IMR-90 (cell line): Measurements from ENCODE around the gene PSENEN. TPM values are rescaled to one million over a fixed set of nuclear protein-coding genes. Genes with fewer than 3 reads are reported as not detected.

Experiments
- ATAC-seq: fragments of 200-7000 bp; cut with Tn5 transposase; 2 replicates; pipeline ENCODE4 v1.9.1; 2020; ENCODE audit warnings: low read depth, mild to moderate bottlenecking, moderate library complexity
- BruUV-seq: library from RNA; stranded (reverse); fragments of 400-500 nt; replicated peaks from 2 replicates; lab custom pipeline; 2021; lab: Mats Ljungman, UMichigan
- CTCF ChIA-PET: fragments of 300-600 bp; formaldehyde crosslinking; extraction: SDS; loops from one replicate; lab custom pipeline; 2021; ENCODE audit warnings: antibody characterized with exemption; lab: Yijun Ruan, JAX
- POLR2A ChIA-PET: fragments of 300-600 bp; sonication (Branson Sonifier 250); formaldehyde crosslinking; loops from one replicate; lab custom pipeline; 2022; ENCODE audit warnings: antibody characterized with exemption; ENCODE audit not compliant: unreplicated experiment; lab: Charles Lee
- DNase-seq: peaks from one replicate; pipeline ENCODE4 v3.0.0; 2013
- H2AFZ ChIP-seq: replicated peaks from 2 replicates; pipeline ENCODE3; 2013; ENCODE audit warnings: low read length, mild to moderate bottlenecking; ENCODE audit not compliant: poor library complexity
- H2AK5ac ChIP-seq: 2 replicates; pipeline ENCODE4 v1.6.1; 2013; ENCODE audit warnings: low read depth, low read length, inconsistent platforms
- H2AK9ac ChIP-seq: replicated peaks from 2 replicates; pipeline ENCODE3; 2013; ENCODE audit warnings: mild to moderate bottlenecking, low read depth, low read length, moderate library complexity; ENCODE audit not compliant: poor library complexity
- H2BK120ac ChIP-seq: 2 replicates; pipeline ENCODE4 v1.6.1; 2013; ENCODE audit warnings: low read depth, low read length, inconsistent platforms
- H2BK15ac ChIP-seq: 3 replicates; pipeline ENCODE4 v1.6.1; 2013; ENCODE audit warnings: low read depth, low read length, inconsistent platforms
- H2BK20ac ChIP-seq: 2 replicates; pipeline ENCODE4 v1.6.1; 2013; ENCODE audit warnings: low read depth, mild to moderate bottlenecking, inconsistent platforms, low read length, moderate library complexity
- H2BK5ac ChIP-seq: 2 replicates; pipeline ENCODE4 v1.6.1; 2013; ENCODE audit warnings: mild to moderate bottlenecking, low read depth, low read length, inconsistent platforms; ENCODE audit not compliant: poor library complexity, severe bottlenecking
- H3K14ac ChIP-seq: replicated peaks from 2 replicates; pipeline ENCODE4 v1.6.1; 2013; ENCODE audit warnings: low read depth, low read length, inconsistent platforms
- H3K18ac ChIP-seq: 2 replicates; pipeline ENCODE4 v1.6.1; 2013; ENCODE audit warnings: low read depth, low read length, control low read depth
- H3K23ac ChIP-seq: 2 replicates; pipeline ENCODE4 v1.6.1; 2013; ENCODE audit warnings: low read depth, low read length, inconsistent platforms
- H3K27ac ChIP-seq: 2 replicates; pipeline ENCODE4 v1.5.1; 2013; ENCODE audit warnings: mild to moderate bottlenecking, control low read depth, low read length; ENCODE audit not compliant: insufficient read depth
- H3K27me3 ChIP-seq: 2 replicates; pipeline ENCODE4 v1.6.1; 2013; ENCODE audit warnings: low read length; ENCODE audit not compliant: control insufficient read depth, insufficient read depth
- H3K36me3 ChIP-seq: 2 replicates; pipeline ENCODE4 v1.6.1; 2013; ENCODE audit warnings: low read length, mixed read lengths; ENCODE audit not compliant: control insufficient read depth, insufficient read depth
- H3K4ac ChIP-seq: 2 replicates; pipeline ENCODE4 v1.6.1; 2013; ENCODE audit warnings: low read depth, low read length, inconsistent platforms
- H3K4me1 ChIP-seq: 2 replicates; pipeline ENCODE4 v1.6.1; 2013; ENCODE audit warnings: low read length, mixed read lengths; ENCODE audit not compliant: control insufficient read depth, insufficient read depth
- H3K4me2 ChIP-seq: 2 replicates; pipeline ENCODE4 v1.6.1; 2013; ENCODE audit warnings: low read depth, mild to moderate bottlenecking, control low read depth, low read length, moderate library complexity
- H3K4me3 ChIP-seq: 2 replicates; pipeline ENCODE4 v1.5.1; 2013; ENCODE audit warnings: low read depth, mild to moderate bottlenecking, control low read depth, low read length, moderate library complexity; ENCODE audit not compliant: insufficient read depth
- H3K56ac ChIP-seq: 2 replicates; pipeline ENCODE4 v1.6.1; 2013; ENCODE audit warnings: low read length, inconsistent platforms; ENCODE audit not compliant: insufficient read depth; ENCODE audit errors: extremely low read depth
- H3K79me1 ChIP-seq, 2 experiments: 2 replicates each; pipeline ENCODE4 v1.6.1; 2013; ENCODE audit warnings: low read length in 2 of 2, inconsistent platforms in 1 of 2, low read depth in 1 of 2
- H3K9ac ChIP-seq: 2 replicates; pipeline ENCODE4 v1.6.1; 2013; ENCODE audit warnings: low read depth, low read length, control low read depth
- H3K9me1 ChIP-seq: 2 replicates; pipeline ENCODE4 v1.6.1; 2013; ENCODE audit warnings: low read length, inconsistent platforms; ENCODE audit not compliant: insufficient read depth
- H3K9me3 ChIP-seq: 2 replicates; pipeline ENCODE4 v1.6.1; 2013; ENCODE audit warnings: low read length; ENCODE audit not compliant: control insufficient read depth, insufficient read depth
- H4K20me1 ChIP-seq: 2 replicates; pipeline ENCODE4 v1.6.1; 2013; ENCODE audit warnings: low read length, inconsistent platforms; ENCODE audit not compliant: insufficient read depth
- H4K5ac ChIP-seq: 2 replicates; pipeline ENCODE4 v1.6.1; 2013; ENCODE audit warnings: mild to moderate bottlenecking, low read depth, low read length, control low read depth
- H4K8ac ChIP-seq, 2 experiments: 2 replicates each; pipeline ENCODE4 v1.6.1; 2013; ENCODE audit warnings: low read depth in 2 of 2, low read length in 2 of 2, control low read depth in 1 of 2, inconsistent platforms in 1 of 2
- H4K91ac ChIP-seq: 2 replicates; pipeline ENCODE4 v1.6.1; 2013; ENCODE audit warnings: low read depth, low read length, inconsistent platforms; ENCODE audit not compliant: insufficient read depth
- BHLHE40 ChIP-seq: fragments of 150-350 bp; IDR thresholded peaks from 2 replicates; pipeline ENCODE4 v1.6.1; 2016; ENCODE audit warnings: mild to moderate bottlenecking, low read depth, low read length
- CEBPB ChIP-seq: IDR thresholded peaks from 2 replicates; pipeline ENCODE4 v1.6.1; 2012; ENCODE audit warnings: low read depth, low read length, improper control_type of control experiment
- CHD1 ChIP-seq: IDR thresholded peaks from 2 replicates; pipeline ENCODE4 v1.6.1; 2012; ENCODE audit warnings: low read depth, low read length, improper control_type of control experiment
- FOS ChIP-seq: fragments of 150-350 bp; IDR thresholded peaks from 2 replicates; pipeline ENCODE4 v1.6.1; 2016; ENCODE audit warnings: low read depth, low read length
- MAFK ChIP-seq: IDR thresholded peaks from 2 replicates; pipeline ENCODE4 v1.6.1; 2012; ENCODE audit warnings: low read depth, low read length, improper control_type of control experiment
- MAZ ChIP-seq: IDR thresholded peaks from 2 replicates; pipeline ENCODE4 v1.6.1; 2012; ENCODE audit warnings: low read depth, mild to moderate bottlenecking, low read length, improper control_type of control experiment, moderate library complexity, borderline replicate concordance
- MXI1 ChIP-seq: IDR thresholded peaks from 2 replicates; pipeline ENCODE4 v1.6.1; 2012; ENCODE audit warnings: low read depth, mild to moderate bottlenecking, low read length, moderate library complexity, borderline replicate concordance
- NFE2L2 ChIP-seq: fragments of 150-350 bp; IDR thresholded peaks from 2 replicates; pipeline ENCODE4 v1.6.1; 2016; ENCODE audit warnings: low read depth, mild to moderate bottlenecking, low read length
- POLR2A ChIP-seq: IDR thresholded peaks from 2 replicates; pipeline ENCODE4 v1.6.1; 2012; ENCODE audit warnings: mild to moderate bottlenecking, low read depth, low read length
- RAD21 ChIP-seq: IDR thresholded peaks from 2 replicates; pipeline ENCODE4 v1.6.1; 2012; ENCODE audit warnings: low read length, improper control_type of control experiment
- RCOR1 ChIP-seq: IDR thresholded peaks from 2 replicates; pipeline ENCODE4 v1.6.1; 2012; ENCODE audit warnings: mild to moderate bottlenecking, low read length, improper control_type of control experiment; ENCODE audit not compliant: insufficient replicate concordance
- RFX5 ChIP-seq: IDR thresholded peaks from 2 replicates; pipeline ENCODE4 v1.8.0; 2012; ENCODE audit warnings: low read depth, mild to moderate bottlenecking, low read length, moderate library complexity
- SMC3 ChIP-seq: fragments of 150-350 bp; IDR thresholded peaks from 2 replicates; pipeline ENCODE4 v1.6.1; 2016; ENCODE audit warnings: low read depth, mild to moderate bottlenecking, antibody characterized with exemption, low read length, moderate library complexity
- USF2 ChIP-seq: fragments of 150-350 bp; IDR thresholded peaks from 2 replicates; pipeline ENCODE4 v1.6.1; 2017; ENCODE audit warnings: mild to moderate bottlenecking, antibody characterized with exemption, low read length, low read depth
- WGBS, 2 experiments: methylation state at CpG; one replicate each; pipeline versions ENCODE4 v1.1.5 to v1.1.7; 2013; ENCODE audit warnings: missing lambda C conversion rate in 2 of 2; ENCODE audit not compliant: insufficient read length in 1 of 2; ENCODE audit errors: extremely low coverage in 2 of 2; 5-methylcytosine and 5-hydroxymethylcytosine counted together
- dilution Hi-C: fragments of 300-500 bp; cut with HindIII; formaldehyde crosslinking; loops from one replicate; pipeline ENCODE4 v1.14.3; 2018; ENCODE audit warnings: low sequenced_read_pairs; ENCODE audit not compliant: unreplicated experiment
- in situ Hi-C: fragments of 300-500 bp; cut with MboI; formaldehyde crosslinking; loops from 3 replicates; pipeline ENCODE4 v1.14.3; 2019; ENCODE audit warnings: low sequenced_read_pairs, inconsistent platforms, mixed read lengths
- intact Hi-C: fragments of 100-400 bp; cut with micrococcal nuclease; formaldehyde crosslinking; loops from 2 replicates; pipeline ENCODE4 v1.10.0; 2022
- polyA plus RNA-seq, 3 experiments: library from polyadenylated mRNA; depleted of rRNA; stranded (reverse); fragments of >200 nt; gene quantifications; 2 replicates each; pipeline ENCODE4 v1.2.3, GENCODE V29; 2012; ENCODE audit warnings: low replicate concordance in 1 of 3
- total RNA-seq: library from RNA; depleted of rRNA; stranded (reverse); fragments of >200 nt; gene quantifications from 2 replicates; pipeline ENCODE4 v1.2.3, GENCODE V29; 2012
- TF ChIP-seq, protein P1 (sequence below): conservative IDR thresholded peaks from 2 replicates; pipeline ENCODE4 v1.5.1; 2012; ENCODE audit warnings: mild to moderate bottlenecking, low read depth, low read length, improper control_type of control experiment
- TF ChIP-seq, protein P2 (sequence below): fragments of 150-350 bp; IDR thresholded peaks from 2 replicates; pipeline ENCODE4 v1.6.1; 2016; ENCODE audit warnings: low read depth, mild to moderate bottlenecking, low read length, moderate library complexity, borderline replicate concordance

Gene PSENEN
- total and polyA plus RNA-seq, 2 of the 4 experiments (the other 2 are of a cell fraction): 9.0 to 47.0 TPM

DNA sequence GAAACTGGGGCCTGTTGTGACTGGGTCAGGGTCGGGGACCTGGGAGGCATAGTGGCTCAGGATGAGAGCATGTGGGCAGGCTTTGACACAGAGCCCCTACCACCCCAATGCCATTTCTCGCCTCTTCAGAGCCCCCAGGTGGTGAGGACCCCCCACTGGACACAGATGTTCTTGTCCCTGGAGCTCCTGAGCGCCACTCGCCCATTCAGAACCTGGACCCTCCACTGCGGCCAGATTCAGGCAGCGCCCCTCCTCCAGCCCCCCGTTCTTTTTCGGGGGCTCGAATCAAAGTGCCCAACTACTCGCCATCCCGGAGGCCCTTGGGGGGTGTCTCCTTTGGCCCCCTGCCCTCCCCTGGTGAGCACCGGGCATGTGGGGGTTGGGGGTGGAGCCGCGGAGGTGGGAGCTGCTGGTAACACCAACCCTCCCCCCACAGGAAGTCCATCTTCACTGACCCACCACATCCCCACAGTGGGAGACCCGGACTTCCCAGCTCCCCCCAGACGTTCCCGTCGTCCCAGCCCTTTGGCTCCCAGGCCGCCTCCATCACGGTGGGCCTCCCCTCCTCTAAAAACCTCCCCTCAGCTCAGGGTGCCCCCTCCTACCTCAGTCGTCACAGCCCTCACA, 13.6 kb upstream of the PSENEN start:
- intact Hi-C loops: no loop called here
- WGBS, 2 experiments: 63% methylated on average over 4 of the region's 21 CpGs; no CpG with 5 or more reads in 1 of the 2 experiments
- no peak overlapping the region for H2AFZ ChIP-seq
- H3K56ac ChIP-seq: no peak overlapping the region
- peaks cover 0 to 22% of the 10 kb centered on the region in 2 experiments; a peak in 3 of 4 replicates for H3K79me1 ChIP-seq
- H4K8ac ChIP-seq: no peak overlapping the region
- H3K18ac ChIP-seq: no peak overlapping the region
- H3K9me1 ChIP-seq: no peaks in the 10 kb centered on the region
- peaks cover 90% of the 10 kb centered on the region for H3K36me3 ChIP-seq
- no peak overlapping the region for H3K4ac ChIP-seq
- no peak overlapping the region for H2BK120ac ChIP-seq
- POLR2A ChIA-PET: no interaction called here
- in situ Hi-C loops: no loop called here
- H2BK20ac ChIP-seq: no peak overlapping the region
- no peaks in the 10 kb centered on the region for H3K27me3 ChIP-seq
- ATAC-seq (no peak), DNase-seq (no peak)
- H2AK5ac ChIP-seq: no peak overlapping the region
- no peak overlapping the region for H2BK5ac ChIP-seq
- no peak overlapping the region for H3K4me2 ChIP-seq
- H3K27ac ChIP-seq: no peak overlapping the region
- no peaks in the 10 kb centered on the region for H3K4me1 ChIP-seq
- no peak overlapping the region for H2AK9ac ChIP-seq
- no peak overlapping the region for H4K91ac ChIP-seq
- no peak overlapping the region for H3K4me3 ChIP-seq
- H3K9ac ChIP-seq: no peak overlapping the region
- no peak overlapping the region for H4K5ac ChIP-seq
- H3K14ac ChIP-seq: no peak overlapping the region
- H4K20me1 ChIP-seq: peaks cover 9% of the 10 kb centered on the region
- CTCF ChIA-PET: no interaction called here
- H2BK15ac ChIP-seq: no peak overlapping the region
- no peaks in the 10 kb centered on the region for H3K9me3 ChIP-seq
- BruUV-seq: no TSS peak
- TF ChIP-seq POLR2A: no peak
- TF ChIP-seq, protein P1, sequence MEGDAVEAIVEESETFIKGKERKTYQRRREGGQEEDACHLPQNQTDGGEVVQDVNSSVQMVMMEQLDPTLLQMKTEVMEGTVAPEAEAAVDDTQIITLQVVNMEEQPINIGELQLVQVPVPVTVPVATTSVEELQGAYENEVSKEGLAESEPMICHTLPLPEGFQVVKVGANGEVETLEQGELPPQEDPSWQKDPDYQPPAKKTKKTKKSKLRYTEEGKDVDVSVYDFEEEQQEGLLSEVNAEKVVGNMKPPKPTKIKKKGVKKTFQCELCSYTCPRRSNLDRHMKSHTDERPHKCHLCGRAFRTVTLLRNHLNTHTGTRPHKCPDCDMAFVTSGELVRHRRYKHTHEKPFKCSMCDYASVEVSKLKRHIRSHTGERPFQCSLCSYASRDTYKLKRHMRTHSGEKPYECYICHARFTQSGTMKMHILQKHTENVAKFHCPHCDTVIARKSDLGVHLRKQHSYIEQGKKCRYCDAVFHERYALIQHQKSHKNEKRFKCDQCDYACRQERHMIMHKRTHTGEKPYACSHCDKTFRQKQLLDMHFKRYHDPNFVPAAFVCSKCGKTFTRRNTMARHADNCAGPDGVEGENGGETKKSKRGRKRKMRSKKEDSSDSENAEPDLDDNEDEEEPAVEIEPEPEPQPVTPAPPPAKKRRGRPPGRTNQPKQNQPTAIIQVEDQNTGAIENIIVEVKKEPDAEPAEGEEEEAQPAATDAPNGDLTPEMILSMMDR: no peak
- TF ChIP-seq RAD21: no peak
- no peak for TF ChIP-seq CEBPB
- TF ChIP-seq MAZ: no peak
- no peak for TF ChIP-seq FOS
- no peak for TF ChIP-seq BHLHE40
- no peak for TF ChIP-seq MAFK
- no peak for TF ChIP-seq RCOR1
- no peak for TF ChIP-seq RFX5
- TF ChIP-seq SMC3: no peak
- no peak for TF ChIP-seq NFE2L2
- no peak for TF ChIP-seq USF2
- TF ChIP-seq CHD1: no peak
- TF ChIP-seq, protein P2, sequence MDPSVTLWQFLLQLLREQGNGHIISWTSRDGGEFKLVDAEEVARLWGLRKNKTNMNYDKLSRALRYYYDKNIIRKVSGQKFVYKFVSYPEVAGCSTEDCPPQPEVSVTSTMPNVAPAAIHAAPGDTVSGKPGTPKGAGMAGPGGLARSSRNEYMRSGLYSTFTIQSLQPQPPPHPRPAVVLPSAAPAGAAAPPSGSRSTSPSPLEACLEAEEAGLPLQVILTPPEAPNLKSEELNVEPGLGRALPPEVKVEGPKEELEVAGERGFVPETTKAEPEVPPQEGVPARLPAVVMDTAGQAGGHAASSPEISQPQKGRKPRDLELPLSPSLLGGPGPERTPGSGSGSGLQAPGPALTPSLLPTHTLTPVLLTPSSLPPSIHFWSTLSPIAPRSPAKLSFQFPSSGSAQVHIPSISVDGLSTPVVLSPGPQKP: no peak
- TF ChIP-seq MXI1: no peak
- H3K23ac ChIP-seq: no peak overlapping the region
- dilution Hi-C loops: no loop called here
